ENCODE data around the gene CTDSPL.

The CTDSPL gene

GRCh38 chr3:38004415-38005075 is 142.9 kb downstream of the CTDSPL start:
- DNase-seq, result peak; percentile 72

DNA sequence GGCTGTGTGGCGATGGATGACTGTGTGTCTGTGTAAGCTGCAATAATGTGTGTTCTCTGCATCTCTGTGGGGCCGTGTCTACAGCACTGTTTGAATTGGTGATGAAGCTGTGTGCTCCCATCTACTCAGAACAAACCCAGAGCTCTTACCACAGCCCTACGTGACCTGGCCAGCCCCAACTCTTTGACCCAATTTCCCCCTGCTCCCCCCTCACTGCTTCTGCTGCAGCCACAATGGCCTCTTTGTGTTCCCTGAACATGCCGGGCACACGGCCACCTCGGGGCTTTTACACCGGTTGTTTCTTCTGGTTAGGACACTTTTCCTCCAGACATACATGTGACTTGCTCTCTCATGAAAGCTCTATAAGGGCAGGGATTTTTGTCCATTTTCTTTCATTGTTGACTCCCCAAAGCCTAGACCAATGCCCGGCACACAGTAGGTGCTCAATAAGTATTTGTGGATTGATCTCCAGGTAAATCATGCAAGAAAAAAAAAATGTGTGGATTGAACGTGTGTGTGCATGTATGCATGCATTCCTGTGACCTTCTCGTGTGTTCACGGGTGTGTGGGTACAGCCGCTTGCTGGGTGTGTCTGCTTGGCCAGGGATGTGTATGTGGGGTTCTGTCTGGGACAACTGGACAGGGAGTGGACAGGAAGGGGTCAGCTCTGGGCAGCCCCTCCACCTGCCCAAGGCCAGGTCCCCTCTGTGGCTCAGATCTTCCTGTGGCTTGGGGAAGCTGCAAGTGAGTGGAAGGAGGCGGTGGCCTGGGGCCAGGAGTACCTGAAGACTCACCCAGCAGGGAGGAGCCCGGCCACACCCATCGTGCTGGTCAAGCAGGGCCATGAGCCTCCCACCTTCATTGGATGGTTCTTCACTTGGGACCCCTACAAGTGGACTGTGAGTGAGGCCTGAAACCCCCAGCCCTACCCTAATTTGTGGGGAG is 143.7 kb downstream of the CTDSPL start:
- peak; percentile 75 for DNase-seq

DNA sequence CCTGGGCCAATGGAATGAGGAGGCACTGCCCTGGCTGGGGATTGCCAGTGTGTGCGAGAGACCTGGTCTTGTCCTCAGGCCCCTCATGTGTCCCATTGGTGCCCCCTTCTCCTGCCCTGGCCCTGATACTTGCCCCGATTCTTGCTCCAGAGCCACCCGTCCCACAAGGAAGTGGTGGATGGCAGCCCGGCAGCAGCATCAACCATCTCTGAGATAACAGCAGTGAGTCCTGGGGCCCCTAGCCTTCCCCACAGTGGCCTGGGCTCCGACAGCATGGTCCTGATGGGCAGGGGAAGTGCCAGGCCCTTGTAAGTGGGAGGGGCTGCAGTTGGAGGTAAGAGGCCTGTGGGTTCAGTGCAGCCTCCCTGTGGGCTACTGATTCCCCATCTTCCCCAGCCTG is 144.4 kb downstream of the CTDSPL start:
- DNase-seq, result no peak

GRCh38 chr3:38006445-38006995 is 144.8 kb downstream of the CTDSPL start:
- no peak for DNase-seq

- no peak for DNase-seq
Measured at GRCh38 chr3:38007754-38008090, 146.0 kb downstream of the CTDSPL start.

DNA sequence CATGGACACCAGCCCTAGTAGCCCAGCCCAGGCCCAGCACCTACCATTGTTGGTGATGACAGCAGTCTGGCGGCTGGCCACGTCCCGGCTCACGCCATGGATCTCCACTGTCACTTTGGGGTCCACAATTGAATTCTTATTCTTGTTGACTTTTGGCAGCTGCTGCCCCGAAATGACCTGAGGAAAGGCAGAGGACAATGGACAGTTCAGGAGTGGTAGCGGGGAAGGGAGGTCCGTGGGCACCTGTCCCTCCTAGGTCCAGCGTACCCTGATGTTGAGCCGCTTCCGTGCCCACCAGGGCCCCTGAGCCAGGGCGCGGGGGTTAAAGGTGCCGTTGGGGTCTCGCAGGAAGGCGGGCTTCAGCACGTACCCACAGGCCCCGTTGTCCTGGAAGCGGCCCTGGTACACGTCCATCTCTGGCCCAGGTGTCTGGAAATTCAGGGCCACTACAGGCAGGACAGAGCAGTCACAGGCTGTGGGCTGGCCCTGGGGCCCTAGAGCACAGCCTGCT is 146.6 kb downstream of the CTDSPL start:
- DNase-seq, result no peak

DNA sequence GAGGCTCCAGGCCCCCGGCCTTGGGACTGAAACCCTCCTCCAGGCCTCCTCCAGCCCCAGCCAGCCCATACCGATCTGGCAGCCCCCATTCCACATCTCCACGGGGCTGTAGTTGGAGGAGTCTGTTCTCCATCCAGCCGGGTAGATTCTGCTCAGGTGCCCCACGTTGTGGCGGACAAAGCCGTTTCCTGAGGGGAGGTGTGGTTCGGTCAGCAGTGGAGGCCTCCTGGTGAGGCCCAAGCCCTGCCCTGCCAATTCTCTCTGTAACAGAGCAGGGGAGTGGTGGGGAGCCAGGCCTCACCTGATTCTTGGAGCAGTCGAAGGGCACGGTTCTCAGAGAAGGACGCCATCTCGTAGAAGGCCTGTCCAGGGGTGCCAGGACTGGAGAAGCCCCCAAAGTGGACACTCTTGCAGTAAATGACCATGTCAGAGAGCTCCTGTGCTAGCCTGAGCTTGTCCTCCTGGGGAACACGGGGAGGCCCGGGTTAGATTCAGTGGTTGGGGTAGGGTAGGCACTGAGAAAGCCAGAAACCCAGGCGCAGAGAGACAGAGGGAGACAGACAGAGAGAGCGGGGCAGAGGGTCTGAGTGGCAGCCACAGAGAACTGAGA is 147.4 kb downstream of the CTDSPL start:
- no peak for DNase-seq

GRCh38 chr3:38009807-38010591 is 148.3 kb downstream of the CTDSPL start:
- DNase-seq, result no peak

DNA sequence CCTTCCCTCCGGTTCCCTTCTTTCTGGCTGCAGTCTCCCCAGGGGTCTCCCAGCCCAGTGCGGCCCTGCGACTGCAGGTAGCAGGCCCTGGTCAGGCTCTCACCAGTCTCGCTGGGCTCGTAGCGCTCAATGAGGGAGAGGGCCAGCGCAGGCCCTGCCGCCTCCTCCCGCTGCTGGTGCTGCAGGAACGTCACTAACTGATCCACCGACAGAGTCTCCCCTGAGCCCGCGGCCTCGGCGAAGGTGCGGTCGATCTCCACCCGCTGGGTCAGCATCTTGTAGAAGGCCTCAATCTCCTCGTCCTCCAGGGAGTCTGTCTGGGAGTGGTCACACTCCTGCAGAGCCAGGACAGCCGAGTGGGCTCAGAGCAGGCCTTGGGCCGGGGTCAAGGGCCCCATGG is 149.4 kb downstream of the CTDSPL start:
- peak; percentile 28 for DNase-seq

GRCh38 chr3:38015485-38015884 is 153.8 kb downstream of the CTDSPL start:
- no peak for DNase-seq

GRCh38 chr3:38015984-38016383 is 154.3 kb downstream of the CTDSPL start:
- DNase-seq, result no peak

DNA sequence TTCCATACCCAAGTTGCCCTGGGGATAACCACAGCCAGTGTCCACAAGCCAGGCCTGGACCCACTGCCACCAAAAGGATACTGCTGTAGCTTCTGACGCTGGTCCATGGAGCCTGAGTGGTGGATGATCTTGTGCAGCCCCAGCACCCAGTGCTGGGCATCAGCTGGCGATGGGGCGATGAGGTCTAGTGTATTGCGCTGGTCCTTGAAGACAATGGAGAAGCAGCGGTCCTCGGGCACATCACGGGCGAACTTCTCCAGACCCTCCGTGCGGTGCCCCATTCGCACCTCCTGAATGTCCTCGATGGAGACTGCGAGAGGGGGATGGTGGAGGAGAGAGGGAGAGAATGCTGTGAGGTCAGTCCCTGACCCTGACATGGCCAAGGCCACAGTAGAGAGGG is 154.7 kb downstream of the CTDSPL start:
- DNase-seq, result peak; percentile 16

DNA sequence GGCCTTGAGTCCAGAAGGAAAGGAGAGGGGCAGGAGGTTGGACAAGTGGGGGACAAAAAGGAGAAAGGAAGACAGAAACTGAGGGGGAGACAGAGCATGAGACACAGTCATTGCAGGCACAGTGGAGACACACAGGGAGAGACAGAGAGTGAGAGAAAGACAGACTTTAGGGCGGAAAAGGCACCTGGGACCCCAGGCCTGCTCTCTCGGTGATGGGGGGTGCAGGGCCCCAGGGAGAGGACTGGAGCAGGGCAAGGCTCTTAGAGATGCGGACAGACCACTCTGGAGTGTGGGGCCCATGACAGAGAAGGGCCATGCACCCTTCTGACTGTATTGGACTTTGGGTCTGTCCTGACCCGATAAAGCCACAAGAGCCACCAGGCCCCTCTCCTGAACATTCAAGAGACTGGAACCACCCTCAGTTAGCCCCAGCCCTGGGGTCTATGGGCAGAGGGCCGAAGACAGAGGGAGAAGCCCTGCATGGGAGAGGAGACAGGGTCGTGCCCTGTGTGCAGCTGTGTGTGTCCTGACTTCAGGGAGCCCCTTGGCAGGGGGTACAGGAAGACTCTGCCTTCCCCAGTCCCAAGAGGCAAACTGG is 155.3 kb downstream of the CTDSPL start:
- DNase-seq, result no peak

GRCh38 chr3:38017445-38018295 is 156.0 kb downstream of the CTDSPL start:
- DNase-seq, result peak; percentile 25

- peak; percentile 21 for DNase-seq
Measured at GRCh38 chr3:38018296-38019266, 156.9 kb downstream of the CTDSPL start.

DNA sequence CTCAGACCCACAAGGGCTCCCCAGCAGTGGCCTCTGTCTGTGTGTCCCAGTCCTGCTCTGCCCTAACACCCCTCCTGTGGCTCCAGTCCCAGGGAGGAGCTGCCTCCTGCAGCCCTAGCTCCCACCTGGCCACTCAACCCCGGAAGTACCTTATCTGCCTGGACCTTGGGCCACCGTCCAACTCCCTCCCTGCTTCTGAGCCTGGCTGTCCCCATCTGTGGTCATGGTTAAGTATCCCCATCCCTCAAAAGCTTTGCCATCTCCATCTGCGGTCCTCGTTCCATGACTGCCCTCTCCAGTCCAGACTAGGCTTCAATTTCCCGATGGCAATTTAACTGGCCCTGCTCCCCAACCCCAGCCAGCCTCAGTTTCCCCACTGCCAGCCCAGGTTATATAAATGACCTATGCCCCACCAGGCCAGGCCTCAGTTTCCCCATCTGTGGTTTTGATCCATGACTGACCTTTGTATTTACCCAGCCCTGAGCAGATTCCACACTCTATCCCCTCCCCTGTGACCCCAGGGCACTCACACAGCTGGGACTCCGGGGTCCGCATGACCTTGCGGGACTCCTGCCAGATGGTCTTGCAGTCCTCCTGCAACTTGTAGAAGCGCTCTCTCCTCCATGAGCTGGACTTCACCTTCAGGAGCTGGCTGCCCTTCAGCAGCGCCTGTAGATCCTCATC is 158.1 kb downstream of the CTDSPL start:
- DNase-seq, result peak; percentile 18

DNA sequence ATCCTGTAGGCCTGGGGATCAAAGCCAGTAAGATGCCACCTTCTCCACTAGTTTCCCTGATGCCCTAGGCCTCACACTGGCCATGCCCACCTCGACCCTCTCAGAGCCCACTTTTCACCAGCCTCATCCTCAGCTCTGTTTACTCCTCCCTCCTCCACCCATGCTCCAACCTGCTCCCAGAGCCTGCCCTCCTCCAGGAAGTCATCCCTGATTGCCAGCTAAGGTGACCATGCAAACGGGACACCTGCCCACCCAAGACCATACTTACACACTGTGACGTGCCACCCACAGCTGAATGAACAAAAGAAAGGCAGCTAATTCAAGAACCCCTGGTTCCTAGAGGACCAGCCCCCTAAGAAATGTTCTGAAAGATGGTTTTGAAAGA is 158.7 kb downstream of the CTDSPL start:
- DNase-seq, result no peak

DNA sequence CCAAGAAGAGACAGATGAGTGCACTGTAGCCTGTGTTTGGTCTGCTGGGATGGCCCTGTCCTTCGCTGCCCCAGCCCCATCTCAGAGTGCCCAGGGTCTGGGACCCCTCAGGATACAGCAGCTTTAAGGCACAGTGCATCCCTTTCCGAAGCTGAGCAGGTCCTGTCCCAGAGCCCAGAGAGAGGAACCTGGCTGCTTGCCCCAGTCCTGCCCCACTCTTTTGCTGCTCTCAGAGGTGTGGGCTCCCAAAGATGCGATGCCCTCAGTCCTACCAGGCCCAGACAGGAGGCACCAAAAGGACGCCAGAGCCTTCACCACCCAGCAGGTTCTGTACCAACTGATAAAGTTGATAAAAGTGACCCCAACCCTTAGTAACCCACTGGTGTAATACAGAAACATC is 159.5 kb downstream of the CTDSPL start:
- DNase-seq, result peak; percentile 23

- peak; percentile 25 for DNase-seq
Measured at GRCh38 chr3:38022301-38022700, 160.6 kb downstream of the CTDSPL start.

All from left hindlimb (tissue), 1 donor.